Inflammatory macrophage treated with lipopolysaccharide for 1 hour (primary cell): Measurements from ENCODE around the gene LILRA2.
"Not testable (repeated sequence)": the region's sequence is repeated elsewhere in the genome, so short reads cannot be mapped to it uniquely, and the experiment has no call there.

Source experiments
- DNase-seq, 2 donors: peaks; one replicate each; pipeline ENCODE4 v3.0.0-alpha.2; 2020 to 2022

Gene LILRA2

DNA sequence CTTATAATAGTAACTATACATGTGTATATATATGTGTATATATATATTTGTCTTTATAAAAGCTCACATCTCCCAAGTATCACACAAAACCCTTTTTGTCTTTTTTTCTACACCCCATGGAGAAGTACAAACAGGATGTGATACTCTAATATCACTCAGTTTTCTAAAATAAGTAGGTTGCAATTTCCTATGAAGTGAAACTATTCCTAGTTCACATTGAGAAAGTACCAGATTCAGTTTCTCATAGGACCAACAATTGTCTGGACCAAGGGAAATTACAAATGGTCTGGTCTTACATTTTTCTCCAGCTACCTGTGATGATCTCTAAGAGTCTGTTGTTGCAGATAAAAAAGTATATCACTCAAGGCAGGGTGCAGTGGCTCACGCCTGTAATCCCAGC is 38.8 kb downstream of the LILRA2 start:
- DNase-seq, result peak; percentile 67 to 75

DNA sequence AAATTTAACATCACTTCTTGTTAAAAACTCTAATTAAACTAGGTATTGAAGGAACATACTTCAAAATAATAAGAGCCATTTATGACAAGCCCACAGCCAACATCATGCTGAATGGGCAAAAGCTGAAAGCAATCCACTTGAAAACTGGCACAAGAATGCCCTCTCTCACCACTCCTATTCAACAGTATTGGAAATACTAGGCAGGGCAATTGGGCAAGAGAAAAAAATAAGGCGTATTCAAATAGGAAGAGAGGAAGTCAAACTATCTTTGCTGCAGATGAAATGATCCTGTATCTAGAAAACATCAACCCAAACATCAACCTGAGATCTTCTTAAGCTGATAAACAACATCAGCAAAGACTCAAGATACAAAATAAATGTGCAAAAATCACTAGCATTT is 41.1 kb downstream of the LILRA2 start:
- peak; percentile 53 to 63 for DNase-seq

DNA sequence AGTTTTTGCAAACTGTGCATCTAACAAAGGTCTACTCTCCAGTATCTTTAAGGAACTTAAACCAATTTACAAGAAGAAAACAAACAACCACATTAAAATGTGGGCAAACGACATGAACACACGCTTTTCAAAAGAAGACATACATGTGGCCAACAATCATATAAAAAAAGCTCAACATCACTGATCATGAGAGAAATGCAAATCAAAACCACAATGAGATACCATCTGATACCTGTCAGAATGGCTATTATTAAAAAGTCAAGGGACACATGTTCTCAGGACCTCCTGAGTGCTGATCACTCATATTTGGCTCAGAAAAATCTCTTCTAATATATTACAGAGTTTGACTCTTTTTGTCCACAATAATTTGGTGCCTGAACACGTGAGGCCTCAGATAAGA is 42.5 kb downstream of the LILRA2 start:
- DNase-seq, result no peak

DNA sequence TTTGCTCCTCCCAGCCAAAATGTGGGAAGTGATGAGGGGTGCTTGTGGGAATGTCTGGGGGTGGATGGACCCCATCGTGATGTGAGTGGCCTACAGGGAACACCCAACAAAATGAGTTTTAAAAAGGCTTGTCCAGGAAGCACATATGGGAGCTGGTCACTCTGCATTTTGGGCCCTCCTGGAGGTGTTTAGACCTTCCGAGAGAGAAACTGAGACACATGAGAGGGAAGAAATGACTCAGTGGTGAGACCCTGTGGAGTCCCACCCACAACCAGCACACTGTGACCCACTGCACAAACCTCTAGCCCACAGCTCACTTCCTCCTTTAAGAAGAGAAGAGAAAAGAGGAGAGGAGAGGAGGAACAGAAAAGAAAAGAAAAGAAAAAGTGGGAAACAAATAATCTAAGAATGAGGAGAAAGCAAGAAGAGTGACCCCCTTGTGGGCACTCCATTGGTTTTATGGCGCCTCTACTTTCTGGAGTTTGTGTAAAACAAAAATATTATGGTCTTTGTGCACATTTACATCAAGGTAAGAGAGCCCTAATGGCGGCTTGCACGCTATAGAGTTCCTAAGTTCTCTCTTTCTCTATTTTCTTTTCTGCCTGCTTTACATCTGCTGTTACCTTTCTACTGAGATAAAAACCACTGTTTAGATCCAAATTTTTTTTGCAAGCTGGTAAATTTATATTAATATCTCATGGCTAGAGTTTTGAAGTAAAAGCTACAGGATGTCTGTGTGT is 43.4 kb downstream of the LILRA2 start:
- peak in 1 of 2 donors; percentile 48 for DNase-seq

DNA sequence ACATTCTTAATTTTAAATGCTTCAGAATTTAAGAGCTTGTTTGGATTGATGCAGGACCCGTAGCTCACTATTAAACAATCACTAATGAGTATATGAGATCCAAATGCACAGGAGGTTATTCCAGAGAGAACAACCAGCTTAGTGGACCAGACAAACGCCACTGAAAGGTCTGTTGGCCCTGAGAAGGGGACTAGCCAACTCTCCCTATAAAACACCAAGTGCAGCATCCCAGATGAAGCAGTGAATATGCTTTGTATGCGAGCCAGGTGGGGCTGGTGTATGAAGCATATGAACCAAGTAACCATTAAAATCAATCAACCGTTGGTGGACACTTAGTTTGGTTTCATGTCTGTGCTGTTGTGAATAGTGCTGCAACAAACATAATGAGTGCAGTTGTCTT is 46.9 kb downstream of the LILRA2 start:
- DNase-seq, result no peak

DNA sequence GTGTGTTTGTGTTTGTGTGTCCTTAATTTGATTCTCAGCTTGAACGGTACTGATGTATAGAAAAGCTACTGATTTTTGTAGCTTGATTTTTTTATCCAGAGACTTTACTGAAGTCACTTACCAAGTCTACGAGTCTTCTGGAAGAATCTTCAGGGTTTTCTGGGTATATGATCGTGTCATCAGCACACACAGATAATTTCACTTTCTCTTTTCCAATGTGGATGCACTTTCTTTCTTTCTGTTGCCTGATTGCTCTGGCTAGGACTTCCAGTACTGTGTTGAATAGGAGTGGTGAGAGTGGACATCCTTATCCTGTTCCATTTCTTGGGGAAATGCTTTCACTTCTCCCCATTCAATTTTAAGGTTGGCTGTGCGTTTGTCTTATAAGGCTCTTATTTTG is 48.8 kb downstream of the LILRA2 start:
- DNase-seq, result peak in 1 of 2 donors; percentile 9

DNA sequence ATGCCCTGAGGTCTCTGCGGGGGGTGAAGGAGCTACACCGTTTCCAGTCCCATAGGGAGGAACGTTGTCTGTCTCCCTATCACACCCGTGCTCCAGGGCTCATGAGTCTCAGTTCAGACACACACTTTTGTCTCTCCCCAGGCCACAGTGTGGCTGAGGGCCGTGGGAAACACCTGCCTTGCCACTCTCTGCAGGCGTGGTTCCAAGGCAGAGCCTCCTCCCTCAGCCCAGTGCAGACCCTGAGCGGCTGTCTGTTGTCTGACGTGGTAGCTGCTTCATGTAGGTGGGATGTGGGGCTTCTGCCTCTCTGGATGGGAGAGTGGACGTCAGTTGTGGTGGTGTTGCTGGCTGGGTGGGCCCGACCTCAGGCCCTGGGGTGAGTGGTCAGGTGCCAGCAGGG is 50.6 kb downstream of the LILRA2 start:
- not testable (repeated sequence) for DNase-seq

DNA sequence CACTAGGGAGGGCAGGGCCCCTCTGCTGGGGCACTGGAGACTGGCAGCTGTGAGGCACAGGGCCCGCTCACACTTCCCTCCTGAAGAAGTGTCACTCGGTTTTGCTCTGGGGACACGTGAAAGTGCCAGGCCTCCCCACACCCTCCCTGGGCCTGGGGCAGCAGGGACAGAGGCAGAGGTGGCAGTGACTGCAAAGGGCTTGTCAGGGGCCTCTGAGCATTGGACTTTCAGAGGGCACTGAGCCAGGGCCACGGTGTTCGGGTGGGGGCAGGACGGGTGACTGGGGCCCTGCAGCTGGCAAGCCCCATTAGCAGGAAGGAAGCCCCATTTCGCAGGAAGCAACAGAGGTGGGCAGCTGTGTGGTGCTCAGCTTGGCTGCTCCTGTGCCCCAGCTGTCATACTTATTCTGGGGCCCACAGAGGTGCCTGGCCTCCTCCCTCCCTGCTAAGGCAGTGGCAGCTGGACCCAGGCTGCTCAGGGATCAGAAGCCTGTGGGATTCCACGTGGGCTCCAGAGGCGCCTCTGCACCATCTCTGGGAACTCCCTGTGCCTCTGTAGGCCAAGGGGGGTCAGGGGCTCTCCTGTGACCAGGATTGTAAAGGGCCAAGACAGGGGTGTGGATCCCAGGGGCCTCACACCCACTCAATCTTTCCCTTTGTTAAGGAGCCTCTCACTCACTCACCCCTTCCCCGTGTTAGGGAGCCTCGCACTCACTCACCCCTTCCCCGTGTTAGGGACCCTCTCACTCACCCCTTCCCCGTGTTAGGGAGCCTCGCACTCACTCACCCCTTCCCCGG is 51.5 kb downstream of the LILRA2 start:
- DNase-seq, result not testable (repeated sequence)

DNA sequence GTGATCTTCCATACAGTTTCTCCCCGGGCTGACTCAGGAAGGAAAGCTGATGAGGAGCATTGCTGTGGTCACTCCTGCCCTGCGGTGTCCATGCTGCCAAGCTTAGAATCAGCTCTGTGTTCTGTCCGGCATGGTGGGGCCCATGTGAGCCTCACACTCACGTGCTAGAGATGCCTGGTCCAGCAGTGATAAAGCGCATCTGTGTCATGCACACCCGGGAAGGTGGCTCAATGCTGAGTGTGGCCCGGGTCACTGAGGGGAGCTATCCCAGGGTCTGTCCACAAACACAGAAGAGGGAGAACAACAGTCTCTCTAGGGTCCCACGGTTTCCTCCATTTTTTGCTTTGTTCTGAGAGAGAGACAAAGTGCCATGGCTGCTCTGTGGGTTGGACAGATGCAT is 53.2 kb downstream of the LILRA2 start:
- no peak for DNase-seq

DNA sequence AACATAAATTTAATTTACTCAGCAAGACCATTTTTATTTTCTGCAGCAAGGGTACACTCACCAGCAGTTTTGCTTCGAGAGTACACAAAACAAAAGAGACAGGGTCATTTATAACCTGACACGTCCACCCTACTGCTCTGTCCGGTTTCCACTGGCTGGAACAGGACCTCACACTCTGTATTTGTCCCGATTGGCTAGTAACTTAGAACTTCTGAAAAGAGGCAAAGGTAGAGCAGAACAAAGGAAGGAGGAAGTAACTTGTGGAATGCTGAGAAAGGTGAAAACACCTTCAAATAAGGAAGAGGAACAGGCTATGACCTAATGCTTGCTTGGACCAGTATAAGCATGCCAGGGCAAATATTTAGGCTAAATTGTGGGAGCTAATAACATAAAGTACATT is 54.3 kb downstream of the LILRA2 start:
- not testable (repeated sequence) for DNase-seq

DNA sequence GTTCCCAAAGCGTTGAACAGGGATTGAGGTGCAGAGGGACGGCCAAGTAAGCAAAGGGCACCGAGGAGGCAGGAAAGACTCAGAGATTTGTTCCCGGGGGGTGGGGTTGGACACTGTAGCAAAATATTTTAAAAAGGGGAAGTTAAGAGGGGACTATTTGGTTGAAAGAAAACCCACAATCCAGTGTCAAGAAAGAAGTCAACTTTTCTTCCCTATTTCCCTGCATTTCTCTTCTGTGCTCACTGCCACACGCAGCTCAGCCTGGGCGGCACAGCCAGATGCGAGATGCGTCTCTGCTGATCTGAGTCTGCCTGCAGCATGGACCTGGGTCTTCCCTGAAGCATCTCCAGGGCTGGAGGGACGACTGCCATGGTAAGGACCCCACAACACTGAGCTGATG is 56.7 kb downstream of the LILRA2 start, which contains the start of gene LILRB1:
TSS of gene LILRB1 (plus strand) at position 223 of the 400 bp plus-strand sequence. CDS start 590 bp downstream, outside the sequence.
- DNase-seq, result peak; percentile 60

DNA sequence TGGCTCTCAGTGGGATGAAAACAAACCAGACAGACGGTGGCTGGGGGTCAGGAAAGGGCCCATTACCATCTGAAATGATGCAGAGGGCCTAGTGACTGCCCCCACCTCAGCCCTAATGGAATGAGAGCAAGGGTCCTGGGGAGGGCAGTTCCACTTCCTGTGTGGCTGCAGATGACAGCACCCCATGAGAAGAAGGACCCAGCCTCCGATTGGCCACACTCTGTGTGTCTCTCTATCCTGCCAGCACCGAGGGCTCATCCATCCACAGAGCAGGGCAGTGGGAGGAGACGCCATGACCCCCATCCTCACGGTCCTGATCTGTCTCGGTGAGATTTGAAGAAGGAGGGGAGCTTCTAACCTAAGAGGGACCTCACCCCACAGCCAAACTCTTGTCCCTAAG is 57.2 kb downstream of the LILRA2 start:
- DNase-seq, result no peak

DNA sequence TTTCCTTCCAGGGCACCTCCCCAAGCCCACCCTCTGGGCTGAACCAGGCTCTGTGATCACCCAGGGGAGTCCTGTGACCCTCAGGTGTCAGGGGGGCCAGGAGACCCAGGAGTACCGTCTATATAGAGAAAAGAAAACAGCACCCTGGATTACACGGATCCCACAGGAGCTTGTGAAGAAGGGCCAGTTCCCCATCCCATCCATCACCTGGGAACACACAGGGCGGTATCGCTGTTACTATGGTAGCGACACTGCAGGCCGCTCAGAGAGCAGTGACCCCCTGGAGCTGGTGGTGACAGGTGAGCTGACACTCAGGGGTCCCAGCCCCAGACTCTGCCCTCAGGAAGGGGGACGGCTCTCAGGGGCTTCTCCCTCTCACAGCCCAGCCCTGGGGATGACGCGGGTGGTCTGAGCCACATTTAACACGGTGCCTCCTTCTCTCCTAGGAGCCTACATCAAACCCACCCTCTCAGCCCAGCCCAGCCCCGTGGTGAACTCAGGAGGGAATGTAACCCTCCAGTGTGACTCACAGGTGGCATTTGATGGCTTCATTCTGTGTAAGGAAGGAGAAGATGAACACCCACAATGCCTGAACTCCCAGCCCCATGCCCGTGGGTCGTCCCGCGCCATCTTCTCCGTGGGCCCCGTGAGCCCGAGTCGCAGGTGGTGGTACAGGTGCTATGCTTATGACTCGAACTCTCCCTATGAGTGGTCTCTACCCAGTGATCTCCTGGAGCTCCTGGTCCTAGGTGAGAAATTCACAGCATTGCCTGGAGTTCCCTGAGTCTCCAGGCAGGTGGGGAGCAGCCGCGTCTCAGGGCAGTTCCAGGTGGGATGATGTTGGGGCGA is 58.1 kb downstream of the LILRA2 start:
- not testable (repeated sequence) for DNase-seq

DNA sequence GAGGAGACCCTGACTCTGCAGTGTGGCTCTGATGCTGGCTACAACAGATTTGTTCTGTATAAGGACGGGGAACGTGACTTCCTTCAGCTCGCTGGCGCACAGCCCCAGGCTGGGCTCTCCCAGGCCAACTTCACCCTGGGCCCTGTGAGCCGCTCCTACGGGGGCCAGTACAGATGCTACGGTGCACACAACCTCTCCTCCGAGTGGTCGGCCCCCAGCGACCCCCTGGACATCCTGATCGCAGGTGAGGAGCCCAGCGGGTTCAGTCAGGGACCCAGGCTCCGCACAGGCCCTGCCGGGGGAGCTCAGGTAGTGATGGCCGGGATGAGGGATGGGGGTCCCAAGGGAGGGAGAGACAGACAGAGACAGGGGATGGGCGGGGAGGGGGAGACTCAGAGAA is 58.9 kb downstream of the LILRA2 start:
- not testable (repeated sequence) for DNase-seq

DNA sequence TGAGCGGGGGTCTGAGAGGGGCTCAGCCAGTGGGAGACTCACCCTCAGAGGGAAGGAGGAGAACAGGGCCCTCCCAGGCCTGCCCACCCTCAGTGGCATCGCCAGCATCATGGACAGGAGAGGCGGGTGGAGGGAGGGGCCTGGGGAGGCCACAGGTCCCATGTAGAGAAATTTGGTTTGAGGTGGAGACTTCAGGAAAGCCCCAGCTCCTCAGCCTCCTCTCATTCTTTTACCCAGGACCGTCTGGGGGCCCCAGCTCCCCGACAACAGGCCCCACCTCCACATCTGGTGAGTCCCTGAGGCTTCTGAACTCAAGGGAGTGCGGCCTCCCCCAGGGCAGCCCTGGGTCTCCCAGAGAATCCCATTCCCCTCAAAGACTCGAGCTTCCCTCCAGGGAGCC is 59.8 kb downstream of the LILRA2 start:
- DNase-seq, result no peak

DNA sequence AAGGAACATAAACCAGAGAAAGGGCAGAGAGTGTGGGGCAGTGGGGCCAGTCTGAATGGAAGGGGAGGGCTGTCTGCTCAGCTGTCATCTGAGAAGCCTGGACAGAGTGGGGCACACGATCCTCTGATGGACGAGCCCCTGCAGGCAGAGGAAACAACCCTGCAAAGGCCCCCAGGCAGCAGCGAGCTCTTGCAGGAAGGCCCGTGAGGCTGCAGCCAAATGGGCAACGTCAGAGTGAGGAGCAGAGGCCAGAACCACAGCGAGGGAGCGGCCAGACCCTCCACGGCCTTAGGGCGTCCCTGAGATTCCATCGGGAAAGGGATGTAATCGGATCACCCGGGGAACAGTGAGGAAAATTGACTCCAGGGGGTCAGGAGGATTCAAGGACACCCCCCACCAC is 62.5 kb downstream of the LILRA2 start:
- DNase-seq, result not testable (repeated sequence)

DNA sequence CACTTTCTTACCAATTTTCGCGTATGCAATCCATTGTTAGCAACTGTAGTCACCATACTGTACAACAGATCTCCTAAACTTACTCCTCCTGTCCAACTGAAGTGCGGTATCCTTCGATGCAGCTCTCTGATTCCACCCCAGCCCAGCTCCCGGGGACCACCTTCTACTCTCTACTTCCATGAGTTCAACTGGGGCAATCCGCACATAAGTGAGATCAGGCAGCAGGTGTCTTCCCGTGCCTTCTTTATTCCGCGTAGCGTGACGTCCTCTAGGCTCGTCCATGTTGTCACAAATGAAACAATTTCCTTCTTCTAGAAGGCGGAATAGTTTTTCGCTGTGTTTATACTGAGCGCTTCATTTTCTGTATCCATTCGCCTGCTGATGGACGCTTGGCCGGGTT is 65.1 kb downstream of the LILRA2 start:
- no peak for DNase-seq
